ENCODE results near the gene GLI3. TPM values are rescaled to one million over a fixed set of nuclear protein-coding genes. Genes with fewer than 3 reads are reported as not detected.

GLI3 gene
- total RNA-seq, 4 donors from 2014 or later = 23.1 to 41.3 (median 24.6) TPM

DNA sequence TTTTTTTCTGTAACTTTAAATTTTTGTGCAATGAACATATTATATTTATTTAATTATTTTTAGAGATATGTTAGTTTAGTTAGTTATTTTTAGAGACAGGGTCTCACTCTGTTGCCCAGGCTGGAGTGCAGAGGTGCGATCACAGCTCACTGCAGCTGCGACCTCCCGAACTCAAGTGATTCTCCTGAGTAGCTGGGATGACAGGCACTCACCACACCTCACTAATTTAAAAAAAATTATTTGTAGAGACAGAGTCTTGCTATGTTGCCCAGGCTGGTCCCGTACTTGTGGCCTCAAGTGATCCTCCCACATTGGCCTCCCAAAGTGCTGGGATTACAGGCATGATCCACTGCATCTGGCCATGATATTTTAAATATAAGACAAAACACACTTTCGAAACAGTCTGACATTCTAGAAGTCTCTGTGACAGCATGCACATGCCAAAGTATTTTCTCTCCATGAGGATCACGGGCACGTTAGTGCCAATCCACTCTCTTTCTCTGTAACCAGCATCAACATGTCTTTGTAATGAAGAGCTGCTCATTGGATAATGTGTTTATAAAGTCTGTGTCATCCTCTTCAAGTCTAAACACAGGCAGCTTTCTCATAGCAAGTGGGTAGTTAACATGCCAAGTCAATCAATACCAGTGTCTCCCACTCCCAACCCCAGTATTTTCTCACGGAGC is 137.4 kb downstream of the GLI3 start:
- Histone ChIP-seq H3K27ac (peak overlapping the region; percentile 65), H3K9me3 (no peaks in the 10 kb centered on the region), H3K4me1 (peaks cover 40% of the 10 kb centered on the region), H3K36me3 (no peaks in the 10 kb centered on the region), H3K4me3 (no peak overlapping the region), H3K27me3 (no peaks in the 10 kb centered on the region)
- TF ChIP-seq POLR2AphosphoS5 (IDR thresholded peaks at IDR 0.05) = peak in 1 of 3 donors; percentile 13
- TF ChIP-seq, protein P1, sequence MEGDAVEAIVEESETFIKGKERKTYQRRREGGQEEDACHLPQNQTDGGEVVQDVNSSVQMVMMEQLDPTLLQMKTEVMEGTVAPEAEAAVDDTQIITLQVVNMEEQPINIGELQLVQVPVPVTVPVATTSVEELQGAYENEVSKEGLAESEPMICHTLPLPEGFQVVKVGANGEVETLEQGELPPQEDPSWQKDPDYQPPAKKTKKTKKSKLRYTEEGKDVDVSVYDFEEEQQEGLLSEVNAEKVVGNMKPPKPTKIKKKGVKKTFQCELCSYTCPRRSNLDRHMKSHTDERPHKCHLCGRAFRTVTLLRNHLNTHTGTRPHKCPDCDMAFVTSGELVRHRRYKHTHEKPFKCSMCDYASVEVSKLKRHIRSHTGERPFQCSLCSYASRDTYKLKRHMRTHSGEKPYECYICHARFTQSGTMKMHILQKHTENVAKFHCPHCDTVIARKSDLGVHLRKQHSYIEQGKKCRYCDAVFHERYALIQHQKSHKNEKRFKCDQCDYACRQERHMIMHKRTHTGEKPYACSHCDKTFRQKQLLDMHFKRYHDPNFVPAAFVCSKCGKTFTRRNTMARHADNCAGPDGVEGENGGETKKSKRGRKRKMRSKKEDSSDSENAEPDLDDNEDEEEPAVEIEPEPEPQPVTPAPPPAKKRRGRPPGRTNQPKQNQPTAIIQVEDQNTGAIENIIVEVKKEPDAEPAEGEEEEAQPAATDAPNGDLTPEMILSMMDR (IDR thresholded peaks at IDR 0.05) = no peak
- 59% methylated on average over 8 of the region's 8 CpGs for WGBS
- DNase-seq (ENCODE audit: low spot score in 2 of 2) = no peak

DNA sequence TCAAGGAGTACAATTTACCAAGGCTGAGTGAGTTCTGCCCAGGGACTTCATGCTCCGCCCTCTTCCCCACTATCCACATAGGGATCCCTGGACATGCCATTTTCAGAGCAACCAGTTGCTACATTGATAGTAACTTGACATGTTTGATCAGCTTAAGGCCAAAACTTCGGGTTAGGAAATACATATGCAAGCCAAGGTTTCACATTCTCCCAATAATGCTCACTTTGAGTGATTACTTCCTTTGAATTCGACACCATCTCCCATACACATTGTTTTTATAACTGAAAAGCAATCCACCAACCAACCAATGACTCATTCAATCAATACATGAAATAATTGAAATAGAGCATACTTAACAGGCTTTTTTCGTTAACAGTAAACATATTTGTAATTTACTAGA is 137.9 kb downstream of the GLI3 start:
- Histone ChIP-seq H3K27me3 (no peaks in the 10 kb centered on the region), H3K27ac (no peak overlapping the region)
- WGBS = 72% methylated on average over 4 of the region's 4 CpGs

DNA sequence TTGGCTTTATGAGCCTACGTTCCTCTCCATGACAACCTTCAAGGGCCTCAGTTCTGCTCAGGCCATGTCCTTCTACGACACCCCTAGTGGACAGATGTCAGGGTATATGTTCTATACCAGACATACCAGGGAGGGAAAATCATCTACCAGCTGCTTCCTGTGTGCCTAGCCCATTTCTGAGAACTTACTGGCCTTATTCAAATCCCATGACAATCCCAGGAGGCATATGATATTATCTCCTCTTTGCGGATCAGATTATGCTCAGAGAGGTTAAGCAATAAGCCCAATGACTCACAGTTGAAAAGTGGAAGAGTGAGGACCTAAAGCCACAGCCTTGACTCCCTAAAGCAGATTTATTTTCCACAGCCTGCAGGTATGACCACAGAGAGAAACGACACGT is 139.3 kb downstream of the GLI3 start:
- peaks cover 38% of the 10 kb centered on the region for H3K4me1 ChIP-seq
- no peaks in the 10 kb centered on the region for H3K27me3 ChIP-seq
- WGBS = 58% methylated on average over 5 of the region's 5 CpGs
- no peak overlapping the region for H3K27ac ChIP-seq
- H3K9me3 ChIP-seq = no peaks in the 10 kb centered on the region
- H3K36me3 ChIP-seq = no peaks in the 10 kb centered on the region
- peak in 1 of 3 donors; percentile 33 for TF ChIP-seq POLR2AphosphoS5 (IDR thresholded peaks at IDR 0.05)
- TF ChIP-seq, protein P1 (IDR thresholded peaks at IDR 0.05) = no peak
- DNase-seq (ENCODE audit: low spot score in 2 of 2) = no peak
- H3K4me3 ChIP-seq = no peak overlapping the region

More for the DNA sequence above, 137.9 kb downstream of the GLI3 start:
- no peak for DNase-seq (ENCODE audit: low spot score in 2 of 2)
- Histone ChIP-seq H3K4me1 (peaks cover 38% of the 10 kb centered on the region), H3K36me3 (no peaks in the 10 kb centered on the region), H3K4me3 (no peak overlapping the region), H3K9me3 (no peaks in the 10 kb centered on the region)
- no peak for TF ChIP-seq EP300 (IDR thresholded peaks at IDR 0.05)
- no peak for TF ChIP-seq POLR2A (IDR thresholded peaks at IDR 0.05)
- TF ChIP-seq POLR2AphosphoS5 (IDR thresholded peaks at IDR 0.05) = no peak
- TF ChIP-seq, protein P1 (IDR thresholded peaks at IDR 0.05) = no peak

DNA sequence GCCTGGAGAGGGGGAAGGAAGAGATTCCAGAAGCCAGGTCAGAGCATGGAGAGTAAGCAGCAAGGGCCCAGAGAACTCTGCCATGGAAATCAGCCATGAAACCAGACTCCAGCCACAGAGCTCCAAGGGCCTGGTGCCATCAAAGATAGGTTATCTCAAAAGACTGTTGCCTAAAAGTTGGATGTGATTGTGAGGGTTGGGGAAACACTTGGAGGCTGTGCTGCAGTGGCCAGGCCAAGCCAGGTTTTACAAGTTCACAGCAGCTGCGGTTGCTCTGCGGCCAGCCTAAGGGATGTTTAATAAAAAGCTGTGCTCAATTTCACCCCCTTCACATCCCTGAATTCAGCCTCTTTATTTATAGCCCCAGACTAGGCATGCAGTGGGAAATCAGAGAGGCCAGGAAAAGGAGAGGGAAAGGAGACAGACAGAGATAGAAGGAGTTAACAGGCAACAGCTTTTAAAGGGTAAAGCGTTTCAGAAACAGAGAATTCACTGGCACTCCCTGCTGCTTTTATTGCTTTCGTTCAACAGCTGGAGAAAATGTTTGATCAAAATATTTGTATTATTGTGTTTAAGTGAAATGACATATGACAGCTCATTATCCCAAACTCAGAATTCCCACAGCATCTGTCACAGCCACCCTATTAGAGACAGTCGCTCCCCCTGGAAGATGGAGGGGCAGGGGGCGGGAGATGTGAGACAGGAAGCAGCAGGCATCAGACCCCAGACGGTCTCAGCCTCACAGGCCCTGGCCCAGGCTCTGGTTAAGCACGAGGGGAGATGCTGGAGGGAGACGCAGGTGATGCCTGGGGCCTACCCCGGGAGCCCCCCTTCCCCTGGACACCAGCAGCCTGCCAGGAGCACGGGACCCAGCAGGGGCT is 140.1 kb downstream of the GLI3 start:
- DNase-seq (ENCODE audit: low spot score in 2 of 2) = no peak
- no peak overlapping the region for H3K27ac ChIP-seq
- no peaks in the 10 kb centered on the region for H3K36me3 ChIP-seq
- no peak overlapping the region for H3K4me3 ChIP-seq
- H3K4me1 ChIP-seq = peaks cover 44% of the 10 kb centered on the region
- 57% methylated on average over 9 of the region's 11 CpGs for WGBS
- H3K9me3 ChIP-seq = no peaks in the 10 kb centered on the region
- TF ChIP-seq POLR2AphosphoS5 (IDR thresholded peaks at IDR 0.05) (no peak), POLR2A (IDR thresholded peaks at IDR 0.05) (no peak), EP300 (IDR thresholded peaks at IDR 0.05) (no peak)
- TF ChIP-seq, protein P1 (IDR thresholded peaks at IDR 0.05) = no peak
- no peaks in the 10 kb centered on the region for H3K27me3 ChIP-seq

DNA sequence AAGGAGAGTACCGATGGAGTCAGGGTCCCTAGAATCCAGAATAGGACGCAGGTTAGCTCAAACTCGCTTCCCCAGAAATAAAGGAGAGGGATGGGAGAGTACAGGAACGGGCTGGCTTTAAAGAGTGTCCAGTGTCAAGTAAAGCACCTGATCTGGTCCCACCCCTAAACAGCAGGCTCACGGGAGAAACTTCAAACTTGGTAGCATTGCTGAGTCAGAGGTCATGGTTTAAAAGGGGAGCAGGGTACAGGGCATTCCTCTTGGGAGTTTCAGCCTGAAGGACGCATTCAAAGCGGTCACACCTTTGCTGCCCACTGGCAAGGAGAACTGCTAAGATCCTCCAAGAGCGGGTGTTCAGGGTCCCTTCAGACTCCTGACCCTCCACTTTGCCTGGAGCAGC is 140.7 kb downstream of the GLI3 start:
- WGBS = 83% methylated on average over 7 of the region's 8 CpGs

More for the DNA sequence above, 140.7 kb downstream of the GLI3 start:
- no peaks in the 10 kb centered on the region for H3K27me3 ChIP-seq
- H3K36me3 ChIP-seq = no peaks in the 10 kb centered on the region
- TF ChIP-seq, protein P1 (IDR thresholded peaks at IDR 0.05) = no peak
- no peak for TF ChIP-seq POLR2A (IDR thresholded peaks at IDR 0.05)
- TF ChIP-seq POLR2AphosphoS5 (IDR thresholded peaks at IDR 0.05) = no peak
- TF ChIP-seq EP300 (IDR thresholded peaks at IDR 0.05) = no peak
- peaks cover 46% of the 10 kb centered on the region for H3K4me1 ChIP-seq
- DNase-seq (ENCODE audit: low spot score in 2 of 2) = no peak
- H3K4me3 ChIP-seq = no peak overlapping the region
- no peak overlapping the region for H3K27ac ChIP-seq
- H3K9me3 ChIP-seq = no peaks in the 10 kb centered on the region

All from suprapubic skin (tissue), 4 donors.